ENCODE data around the gene DGKI. TPM values are rescaled to one million over a fixed set of nuclear protein-coding genes. Genes with fewer than 3 reads are reported as not detected.

The DGKI gene
- total RNA-seq, 4 donors from 2014 or later: 0.16 to 4.4 (median 2.1) TPM

- DNase-seq (ENCODE audit: low spot score): no peak
- TF ChIP-seq CTCF (IDR thresholded peaks at IDR 0.05): no peak
- no peak for ATAC-seq (ENCODE audit: low FRiP score)
Measured at GRCh38 chr7:137544453-137545058, 302.2 kb downstream of the DGKI start.

GRCh38 chr7:137539111-137539715 lies 307.6 kb downstream of the DGKI start:
- no peak for TF ChIP-seq CTCF (IDR thresholded peaks at IDR 0.05)
- ATAC-seq (ENCODE audit: low FRiP score) (no peak), DNase-seq (ENCODE audit: low spot score) (no peak)

- ATAC-seq (ENCODE audit: low FRiP score) (no peak), DNase-seq (ENCODE audit: low spot score) (no peak)
- TF ChIP-seq CTCF (IDR thresholded peaks at IDR 0.05): no peak
Measured at GRCh38 chr7:137538361-137538762, 308.4 kb downstream of the DGKI start.

GRCh38 chr7:137535579-137535978 lies 311.2 kb downstream of the DGKI start:
- ATAC-seq (ENCODE audit: low FRiP score): no peak

GRCh38 chr7:137531671-137532070 lies 315.1 kb downstream of the DGKI start:
- no peak for TF ChIP-seq CTCF (IDR thresholded peaks at IDR 0.05)
- DNase-seq (ENCODE audit: low spot score): no peak
- no peak for ATAC-seq (ENCODE audit: low FRiP score)

More at GRCh38 chr7:137535579-137535978, 311.2 kb downstream of the DGKI start:
- no peak for TF ChIP-seq CTCF (IDR thresholded peaks at IDR 0.05)
- no peak for DNase-seq (ENCODE audit: low spot score)

- DNase-seq (ENCODE audit: low spot score) (no peak), ATAC-seq (ENCODE audit: low FRiP score) (no peak)
- TF ChIP-seq CTCF (IDR thresholded peaks at IDR 0.05): no peak
Measured at GRCh38 chr7:137527634-137528033, 319.1 kb downstream of the DGKI start.

GRCh38 chr7:137523171-137523570 lies 323.6 kb downstream of the DGKI start:
- TF ChIP-seq CTCF (IDR thresholded peaks at IDR 0.05): no peak
- no peak for ATAC-seq (ENCODE audit: low FRiP score)
- no peak for DNase-seq (ENCODE audit: low spot score)
